Measurements from ENCODE around the gene COPZ1. TPM values are rescaled to one million over a fixed set of nuclear protein-coding genes. Genes with fewer than 3 reads are reported as not detected.

Gene COPZ1
- total and polyA plus RNA-seq, 10 donors = 55.4 to 99.1 (median 80.5) TPM

DNA sequence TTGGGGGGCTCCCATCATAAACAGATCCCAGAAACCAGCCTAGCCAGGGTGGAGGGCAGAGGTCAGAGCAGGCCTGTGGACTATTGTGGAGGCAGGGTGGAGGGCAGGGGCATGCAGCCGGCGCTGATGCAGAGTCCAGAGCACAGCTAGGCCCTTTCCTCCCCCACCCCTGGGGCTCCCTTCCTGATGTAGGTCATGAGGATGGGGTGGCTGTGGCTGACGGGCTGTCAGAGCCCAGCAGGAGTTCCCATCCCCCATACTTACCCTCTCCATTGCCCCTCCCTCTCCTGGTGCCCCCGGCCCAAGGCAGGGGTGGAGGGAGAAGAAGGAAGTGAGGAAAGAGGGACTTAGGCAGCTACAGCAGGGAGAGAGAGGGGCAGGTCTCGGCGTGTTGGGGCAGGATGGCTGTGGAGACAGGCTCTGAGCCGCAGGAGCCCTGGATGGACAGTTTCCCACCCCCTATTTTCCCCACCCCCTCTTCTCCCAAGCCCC, 65.3 kb downstream of the COPZ1 start:
- H3K27ac ChIP-seq = peak overlapping the region in 4 of 8 donors; percentile 25 to 78 (median 59)
- peak overlapping the region in 4 of 8 donors; percentile 46 to 77 (median 49) for H3K4me3 ChIP-seq
- no peak for TF ChIP-seq POLR2A (IDR thresholded peaks at IDR 0.05)
- TF ChIP-seq, protein P1, sequence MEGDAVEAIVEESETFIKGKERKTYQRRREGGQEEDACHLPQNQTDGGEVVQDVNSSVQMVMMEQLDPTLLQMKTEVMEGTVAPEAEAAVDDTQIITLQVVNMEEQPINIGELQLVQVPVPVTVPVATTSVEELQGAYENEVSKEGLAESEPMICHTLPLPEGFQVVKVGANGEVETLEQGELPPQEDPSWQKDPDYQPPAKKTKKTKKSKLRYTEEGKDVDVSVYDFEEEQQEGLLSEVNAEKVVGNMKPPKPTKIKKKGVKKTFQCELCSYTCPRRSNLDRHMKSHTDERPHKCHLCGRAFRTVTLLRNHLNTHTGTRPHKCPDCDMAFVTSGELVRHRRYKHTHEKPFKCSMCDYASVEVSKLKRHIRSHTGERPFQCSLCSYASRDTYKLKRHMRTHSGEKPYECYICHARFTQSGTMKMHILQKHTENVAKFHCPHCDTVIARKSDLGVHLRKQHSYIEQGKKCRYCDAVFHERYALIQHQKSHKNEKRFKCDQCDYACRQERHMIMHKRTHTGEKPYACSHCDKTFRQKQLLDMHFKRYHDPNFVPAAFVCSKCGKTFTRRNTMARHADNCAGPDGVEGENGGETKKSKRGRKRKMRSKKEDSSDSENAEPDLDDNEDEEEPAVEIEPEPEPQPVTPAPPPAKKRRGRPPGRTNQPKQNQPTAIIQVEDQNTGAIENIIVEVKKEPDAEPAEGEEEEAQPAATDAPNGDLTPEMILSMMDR (IDR thresholded peaks at IDR 0.05 in 8 of 11, conservative IDR thresholded peaks at IDR 0.05 in 3 of 11) = no peak
- no peak for TF ChIP-seq POLR2AphosphoS5 (IDR thresholded peaks at IDR 0.05)
- H3K4me1 ChIP-seq = peaks cover 2 to 94% (median 55%) of the 10 kb centered on the region in 6 donors
- 30 to 54% (median 48%) methylated on average over 7 of the region's 7 CpGs for WGBS, 5 donors
- intact Hi-C loops (cut with DNase I; ENCODE audit: low total_unique reads) = no loop called here
- H3K36me3 ChIP-seq = peaks cover 0 to 9% (median 0%) of the 10 kb centered on the region in 6 donors
- no peaks in the 10 kb centered on the region for H3K9me3 ChIP-seq
- no peak for DNase-seq
- H3K27me3 ChIP-seq (replicated peaks in 1 of 7) = peaks cover 0 to 16% (median 0%) of the 10 kb centered on the region in 7 donors

- intact Hi-C loops (cut with DNase I; ENCODE audit: low total_unique reads) = no loop called here
- Histone ChIP-seq H3K27ac (peak overlapping the region in 5 of 8 donors; percentile 32 to 78 (median 51)), H3K4me3 (peak overlapping the region; percentile 21 to 77 (median 44)), H3K36me3 (peaks cover 0 to 16% (median 5%) of the 10 kb centered on the region in 6 donors), H3K9me3 (no peaks in the 10 kb centered on the region), H3K4me1 (peaks cover 0 to 87% (median 48%) of the 10 kb centered on the region in 6 donors), H3K27me3 (replicated peaks in 1 of 7) (peaks cover 0 to 16% (median 0%) of the 10 kb centered on the region in 7 donors)
- TF ChIP-seq POLR2AphosphoS5 (IDR thresholded peaks at IDR 0.05) = peak; percentile 25 to 50 (median 32)
- no peak for TF ChIP-seq POLR2A (IDR thresholded peaks at IDR 0.05)
- TF ChIP-seq, protein P1 (IDR thresholded peaks at IDR 0.05 in 8 of 11, conservative IDR thresholded peaks at IDR 0.05 in 3 of 11) = peak in 6 of 11 experiments; percentile 15 to 56 (median 34)
- DNase-seq = peak; percentile 92
- WGBS, 5 donors = 5 to 11% (median 5%) methylated on average over 31 to 51 of the region's 51 CpGs
Observed at GRCh38 chr12:54390668-54391551, 66.0 kb downstream of the COPZ1 start.

GRCh38 chr12:54392485-54393206, 67.7 kb downstream of the COPZ1 start:
- DNase-seq = no peak
- H3K36me3 ChIP-seq = peaks cover 0 to 34% (median 14%) of the 10 kb centered on the region in 6 donors
- H3K27ac ChIP-seq = no peak overlapping the region
- no peak for TF ChIP-seq POLR2A (IDR thresholded peaks at IDR 0.05)
- no peak for TF ChIP-seq POLR2AphosphoS5 (IDR thresholded peaks at IDR 0.05)
- TF ChIP-seq, protein P1 (IDR thresholded peaks at IDR 0.05 in 8 of 11, conservative IDR thresholded peaks at IDR 0.05 in 3 of 11) = no peak
- H3K4me1 ChIP-seq = peaks cover 0 to 69% (median 36%) of the 10 kb centered on the region in 6 donors
- H3K9me3 ChIP-seq = no peaks in the 10 kb centered on the region
- WGBS, 5 donors = 84 to 90% (median 87%) methylated on average over 8 of the region's 8 CpGs
- no peak overlapping the region for H3K4me3 ChIP-seq
- H3K27me3 ChIP-seq (replicated peaks in 1 of 7) = peaks cover 0 to 16% (median 0%) of the 10 kb centered on the region in 7 donors
- intact Hi-C loops (cut with DNase I; ENCODE audit: low total_unique reads) = no loop called here
